Measurements from ENCODE around the gene CDK5. TPM values are rescaled to one million over a fixed set of nuclear protein-coding genes. Genes with fewer than 3 reads are reported as not detected.
A peak's percentile ranks its signal among the peaks of the same experiment; 100 is the strongest.

Gene CDK5
- total and polyA plus RNA-seq, 2 of the 13 experiments (the other 11 are each of a cell fraction or from before 2014, with no cell fraction given): 16.4 to 21.3 TPM

DNA sequence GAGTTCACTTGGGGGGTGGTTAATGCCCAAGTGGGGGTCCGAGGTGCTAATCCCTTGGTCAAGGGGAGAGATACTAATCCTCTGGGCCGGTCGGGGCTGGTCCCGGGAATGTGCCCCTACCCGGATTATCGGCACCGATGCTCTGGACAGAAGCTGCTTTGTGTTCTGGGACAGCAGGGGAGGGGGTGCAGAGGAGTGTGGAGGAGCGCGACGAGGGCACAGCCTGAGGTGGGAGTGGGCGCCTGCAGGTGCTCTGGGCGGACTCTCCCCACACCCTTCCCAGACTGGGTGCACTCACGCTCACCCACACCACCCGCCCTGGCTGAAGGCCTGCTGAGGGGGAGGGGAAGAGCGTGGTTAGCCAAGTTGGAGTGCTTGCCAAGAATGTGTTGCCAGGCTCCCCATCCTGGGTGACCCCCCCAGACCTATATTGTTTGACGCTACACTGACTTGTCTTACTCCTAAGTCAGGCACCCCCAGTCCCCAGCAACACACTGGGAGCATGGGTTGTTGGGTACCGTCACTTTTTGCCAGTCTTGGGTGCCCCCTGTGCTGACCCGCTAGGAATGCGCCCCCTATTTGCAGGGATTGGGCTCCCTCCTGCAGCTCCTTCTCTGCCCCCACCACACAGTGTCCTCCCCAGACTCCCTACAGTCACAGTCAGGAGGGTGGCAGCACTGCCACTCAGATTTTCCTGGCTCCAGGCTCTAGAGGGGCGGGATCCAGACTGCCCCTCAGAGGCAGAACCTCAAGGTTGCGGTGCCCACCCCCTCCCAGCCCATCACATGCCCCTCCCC lies 2.9 kb upstream of the CDK5 start (continued):
- 0 out of 2 replicates have a peak, but pooled peaks have one; percentile 59 for TF ChIP-seq HNRNPL (IDR thresholded peaks at IDR 0.05; ENCODE audit: low read depth, low read length)
- no peak for TF ChIP-seq SALL2 (CRISPR knock-in tag; IDR thresholded peaks at IDR 0.05)
- no peak for TF ChIP-seq SATB2 (CRISPR knock-in tag; IDR thresholded peaks at IDR 0.05)
- TF ChIP-seq CBX2 (IDR thresholded peaks at IDR 0.05; ENCODE audit: low read depth, low read length): no peak
- TF ChIP-seq CBX2 (CRISPR knock-in tag; IDR thresholded peaks at IDR 0.05; ENCODE audit: low read depth): no peak
- 0 out of 2 replicates have a peak, but pooled peaks have one; percentile 22 for TF ChIP-seq PITX1 (CRISPR knock-in tag; IDR thresholded peaks at IDR 0.05)
- 0 out of 2 replicates have a peak, but pooled peaks have one; percentile 12 for TF ChIP-seq GATAD1 (CRISPR knock-in tag; IDR thresholded peaks at IDR 0.05)
- no peak for TF ChIP-seq RFX5 (IDR thresholded peaks at IDR 0.05; ENCODE audit: low read depth, low read length)
- no peak for TF ChIP-seq IRF2 (CRISPR knock-in tag; IDR thresholded peaks at IDR 0.05)
- TF ChIP-seq SNAI1 (CRISPR knock-in tag; IDR thresholded peaks at IDR 0.05; ENCODE audit: borderline replicate concordance): no peak
- TF ChIP-seq, protein P1, sequence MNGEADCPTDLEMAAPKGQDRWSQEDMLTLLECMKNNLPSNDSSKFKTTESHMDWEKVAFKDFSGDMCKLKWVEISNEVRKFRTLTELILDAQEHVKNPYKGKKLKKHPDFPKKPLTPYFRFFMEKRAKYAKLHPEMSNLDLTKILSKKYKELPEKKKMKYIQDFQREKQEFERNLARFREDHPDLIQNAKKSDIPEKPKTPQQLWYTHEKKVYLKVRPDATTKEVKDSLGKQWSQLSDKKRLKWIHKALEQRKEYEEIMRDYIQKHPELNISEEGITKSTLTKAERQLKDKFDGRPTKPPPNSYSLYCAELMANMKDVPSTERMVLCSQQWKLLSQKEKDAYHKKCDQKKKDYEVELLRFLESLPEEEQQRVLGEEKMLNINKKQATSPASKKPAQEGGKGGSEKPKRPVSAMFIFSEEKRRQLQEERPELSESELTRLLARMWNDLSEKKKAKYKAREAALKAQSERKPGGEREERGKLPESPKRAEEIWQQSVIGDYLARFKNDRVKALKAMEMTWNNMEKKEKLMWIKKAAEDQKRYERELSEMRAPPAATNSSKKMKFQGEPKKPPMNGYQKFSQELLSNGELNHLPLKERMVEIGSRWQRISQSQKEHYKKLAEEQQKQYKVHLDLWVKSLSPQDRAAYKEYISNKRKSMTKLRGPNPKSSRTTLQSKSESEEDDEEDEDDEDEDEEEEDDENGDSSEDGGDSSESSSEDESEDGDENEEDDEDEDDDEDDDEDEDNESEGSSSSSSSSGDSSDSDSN (CRISPR knock-in tag; IDR thresholded peaks at IDR 0.05): peak; percentile 33
- no peak for TF ChIP-seq MIER2 (CRISPR knock-in tag; IDR thresholded peaks at IDR 0.05)
- TF ChIP-seq MATR3 (CRISPR knock-in tag; IDR thresholded peaks at IDR 0.05): no peak
- TF ChIP-seq ZMYM4 (CRISPR knock-in tag; IDR thresholded peaks at IDR 0.05): no peak
- TF ChIP-seq, protein P2, sequence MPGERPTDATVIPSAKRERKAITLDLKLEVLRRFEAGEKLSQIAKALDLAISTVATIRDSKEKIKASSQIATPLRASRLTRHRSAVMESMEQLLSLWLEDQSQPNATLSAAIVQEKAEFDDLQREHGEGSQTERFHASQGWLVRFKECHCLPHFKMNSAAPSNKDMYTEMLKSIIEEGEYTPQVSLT (CRISPR knock-in tag; IDR thresholded peaks at IDR 0.05; ENCODE audit: borderline replicate concordance, low read depth): no peak
- no peak for TF ChIP-seq PHF8 (CRISPR knock-in tag; IDR thresholded peaks at IDR 0.05)
- TF ChIP-seq DRAP1 (CRISPR knock-in tag; IDR thresholded peaks at IDR 0.05): no peak
- TF ChIP-seq ZFYVE20 (CRISPR knock-in tag; IDR thresholded peaks at IDR 0.05; ENCODE audit: borderline replicate concordance, low read depth): no peak
- no peak for TF ChIP-seq MTA3 (CRISPR knock-in tag; IDR thresholded peaks at IDR 0.05)
- TF ChIP-seq SMAD3 (CRISPR knock-in tag; IDR thresholded peaks at IDR 0.05): no peak
- no peak for TF ChIP-seq ZNF619 (CRISPR knock-in tag; IDR thresholded peaks at IDR 0.05)
- no peak for TF ChIP-seq JDP2 (CRISPR knock-in tag; IDR thresholded peaks at IDR 0.05; ENCODE audit: borderline replicate concordance)
- no peak for TF ChIP-seq NAIF1 (CRISPR knock-in tag; IDR thresholded peaks at IDR 0.05; ENCODE audit: borderline replicate concordance)
- no peak for TF ChIP-seq ZNF614 (CRISPR knock-in tag; IDR thresholded peaks at IDR 0.05; ENCODE audit: borderline replicate concordance)
- TF ChIP-seq ZIK1 (CRISPR knock-in tag; IDR thresholded peaks at IDR 0.05; ENCODE audit: borderline replicate concordance, low read depth): no peak
- TF ChIP-seq PBX3 (CRISPR knock-in tag; IDR thresholded peaks at IDR 0.05; ENCODE audit: borderline replicate concordance): no peak

Measured in HepG2 (cell line).